HG03558 (cell line): Measurements from ENCODE around the gene DMXL2.
"Not testable (repeated sequence)": the region's sequence is repeated elsewhere in the genome, so short reads cannot be mapped to it uniquely, and the experiment has no call there.

Experiments
- ATAC-seq: cut with Tn5 transposase; IDR thresholded peaks from one replicate; pipeline ENCODE4 v1.9.1; 2021; ENCODE audit warnings: moderate number of reproducible peaks; ENCODE audit not compliant: unreplicated experiment; ENCODE audit errors: extremely low read depth

The DMXL2 gene

DNA sequence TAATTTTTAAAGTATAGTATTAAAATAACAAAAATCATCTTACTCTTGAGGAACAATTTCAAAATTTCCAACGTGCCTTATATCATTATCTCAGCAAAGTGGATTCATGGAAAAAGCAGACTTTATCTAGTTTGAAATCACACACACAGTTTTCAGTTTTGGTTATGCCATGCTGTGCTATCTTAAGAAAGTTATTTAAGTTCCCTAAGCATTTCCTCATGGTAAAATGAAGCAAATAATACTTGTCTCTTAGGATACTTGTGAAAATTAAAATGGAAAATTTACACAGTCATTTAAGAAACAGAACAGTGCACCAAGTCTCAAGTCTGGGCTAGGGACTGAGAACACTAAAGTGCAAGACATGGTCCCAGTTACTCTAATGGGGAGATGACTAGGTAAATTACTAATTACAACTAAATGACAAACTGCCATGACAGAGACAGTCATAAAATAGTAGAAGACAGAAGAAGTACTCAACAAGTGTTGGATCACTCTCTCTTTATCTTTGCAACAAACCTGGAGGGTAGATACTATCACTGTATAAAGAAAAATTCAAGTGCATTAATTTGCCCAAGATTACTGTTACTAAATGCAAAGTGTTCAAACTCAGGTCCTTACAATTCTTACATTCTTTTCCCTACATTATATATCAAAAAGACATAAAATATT lies 44.8 kb downstream of the DMXL2 start:
- no peak for ATAC-seq

DNA sequence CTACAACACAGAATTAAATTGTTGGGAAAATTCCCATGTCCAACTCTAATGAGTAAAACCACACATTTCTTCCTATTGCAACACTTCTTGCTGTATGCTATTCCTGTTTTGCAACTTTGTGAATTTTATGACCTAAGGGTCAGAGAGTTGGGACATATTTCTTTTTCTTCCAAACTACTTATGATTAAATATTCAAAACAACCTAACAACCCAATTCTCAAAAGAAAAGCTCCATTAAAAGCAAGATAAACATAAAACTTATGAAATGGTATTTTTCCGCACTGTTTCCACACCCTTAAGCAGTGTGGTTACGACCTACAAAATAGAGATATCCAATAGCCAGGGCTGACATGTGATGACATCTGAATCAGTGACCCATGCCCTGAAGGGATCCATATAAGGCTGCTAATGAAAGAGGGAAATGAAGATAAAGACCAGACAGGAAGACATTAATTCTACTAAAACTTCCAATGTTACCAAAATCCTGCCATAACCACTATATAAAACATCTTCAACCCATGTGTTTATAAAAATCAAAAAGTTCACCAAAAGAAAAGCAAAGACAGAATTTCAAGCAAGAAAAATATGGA lies 45.6 kb downstream of the DMXL2 start:
- no peak for ATAC-seq

DNA sequence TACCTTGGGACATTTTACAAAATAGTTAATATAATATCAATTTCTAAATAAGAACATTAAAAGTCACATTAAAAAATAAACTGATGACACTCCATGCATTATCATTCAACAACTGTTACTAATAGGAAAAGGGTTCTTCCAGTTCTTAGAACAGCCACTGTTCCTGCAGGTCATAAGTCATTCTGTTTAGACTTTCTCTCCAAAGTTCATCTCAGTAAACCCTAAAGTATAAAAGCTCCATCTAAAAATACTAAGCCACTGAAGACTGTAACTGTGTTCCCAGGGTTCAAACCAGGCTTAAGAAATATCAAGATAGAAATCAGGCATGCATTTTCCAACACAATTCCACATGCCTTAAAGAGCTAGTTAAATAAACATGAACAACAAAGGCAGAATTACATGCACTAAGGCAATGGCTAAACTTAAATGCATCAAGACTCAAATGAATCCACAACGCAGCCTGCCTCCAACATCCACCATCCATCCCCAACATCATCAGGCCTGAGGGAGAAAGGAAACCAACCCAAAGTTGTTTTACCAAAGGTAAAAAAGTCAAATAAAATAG lies 46.2 kb downstream of the DMXL2 start:
- no peak for ATAC-seq

DNA sequence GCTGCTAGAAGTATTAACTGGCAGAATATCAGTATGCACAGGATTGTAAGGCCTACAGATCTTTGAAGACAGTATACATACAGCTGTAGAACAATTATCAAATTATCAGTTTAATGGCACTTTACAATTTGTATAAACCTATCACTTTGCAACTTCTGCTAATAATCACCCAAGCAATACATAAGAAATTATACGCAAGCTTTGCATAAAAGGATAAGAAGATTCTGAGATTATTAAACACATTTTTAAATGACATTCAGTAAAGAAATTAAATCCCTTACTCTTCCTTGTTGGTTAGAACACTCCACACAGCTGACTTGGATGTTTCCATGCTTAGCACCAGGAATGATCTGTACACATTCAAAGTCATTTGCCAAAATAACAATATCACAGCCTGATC lies 46.8 kb downstream of the DMXL2 start:
- no peak for ATAC-seq

DNA sequence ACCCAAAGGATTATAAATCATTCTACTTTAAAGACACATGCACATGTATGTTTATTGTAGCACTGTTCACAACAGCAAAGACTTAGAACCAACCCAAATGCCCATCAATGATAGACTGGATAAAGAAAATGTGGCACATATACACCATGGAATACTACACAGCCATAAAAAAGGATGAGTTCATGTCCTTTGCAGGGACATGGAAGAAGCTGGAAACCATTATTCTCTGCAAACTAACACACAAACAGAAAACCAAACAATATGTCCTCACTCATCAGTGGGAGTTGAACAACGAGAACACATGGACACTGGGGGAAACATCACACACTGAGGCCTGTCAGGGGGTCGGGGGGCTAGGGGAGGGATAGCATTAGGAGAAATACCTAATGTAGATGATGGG lies 49.2 kb downstream of the DMXL2 start:
- ATAC-seq = not testable (repeated sequence)

DNA sequence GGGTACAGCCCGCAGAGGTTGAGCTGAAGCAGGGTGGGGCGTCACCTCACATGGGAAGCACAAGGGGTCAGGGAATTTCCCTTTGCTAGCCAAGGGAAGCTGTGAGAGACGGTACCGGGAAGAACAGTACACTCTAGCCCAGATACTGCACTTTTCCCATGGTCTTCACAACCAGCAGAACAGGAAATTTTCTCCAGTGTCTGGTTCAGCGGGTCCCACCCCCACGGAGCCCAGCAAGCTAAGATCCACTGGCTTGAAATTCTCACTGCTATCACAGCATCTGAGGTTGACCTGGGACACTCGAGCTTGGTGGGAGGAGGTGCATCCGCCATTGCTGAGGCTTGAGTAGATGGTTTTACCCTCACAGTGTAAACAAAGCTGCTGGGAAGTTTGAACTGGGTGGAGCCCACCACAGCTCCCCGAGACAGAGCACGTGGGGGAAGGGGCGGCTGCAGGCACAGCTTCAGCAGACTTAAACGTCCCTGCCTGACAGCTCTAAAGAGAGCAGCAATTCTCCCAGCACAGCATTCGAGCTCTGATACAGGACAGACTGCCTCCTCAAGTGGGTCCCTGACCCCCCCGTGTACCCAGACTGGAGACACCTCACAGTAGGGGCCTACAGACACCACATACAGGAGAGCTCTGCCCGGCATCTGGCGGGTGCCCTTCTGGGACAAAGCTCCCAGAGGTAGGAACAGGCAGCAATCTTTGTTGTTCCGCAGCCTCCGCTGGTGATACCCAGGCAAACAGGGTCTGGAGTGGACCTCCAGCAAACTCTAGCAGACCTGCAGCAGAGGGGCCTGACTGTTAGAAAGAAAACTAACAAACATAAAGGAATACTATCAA lies 53.4 kb downstream of the DMXL2 start:
- not testable (repeated sequence) for ATAC-seq

DNA sequence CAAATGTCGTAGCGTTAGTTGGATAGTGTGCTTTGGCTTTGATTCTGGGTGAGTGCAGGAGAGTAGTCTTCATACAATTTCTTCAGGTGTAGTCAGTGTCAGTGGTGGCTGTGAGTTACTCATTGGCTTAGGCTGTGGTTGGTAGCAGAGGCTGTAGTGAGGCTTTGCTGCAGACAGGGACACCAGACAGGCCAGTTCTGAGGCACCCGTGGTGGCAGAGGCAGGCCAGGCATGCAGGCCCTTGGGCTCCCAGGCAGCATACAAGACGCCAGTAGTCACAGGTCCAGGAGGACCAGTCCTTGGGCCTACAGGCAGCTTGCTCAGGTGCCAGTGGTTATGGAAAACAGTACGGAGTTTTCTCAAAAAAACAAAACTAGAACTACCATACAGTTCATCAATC lies 61.3 kb downstream of the DMXL2 start:
- no peak for ATAC-seq

DNA sequence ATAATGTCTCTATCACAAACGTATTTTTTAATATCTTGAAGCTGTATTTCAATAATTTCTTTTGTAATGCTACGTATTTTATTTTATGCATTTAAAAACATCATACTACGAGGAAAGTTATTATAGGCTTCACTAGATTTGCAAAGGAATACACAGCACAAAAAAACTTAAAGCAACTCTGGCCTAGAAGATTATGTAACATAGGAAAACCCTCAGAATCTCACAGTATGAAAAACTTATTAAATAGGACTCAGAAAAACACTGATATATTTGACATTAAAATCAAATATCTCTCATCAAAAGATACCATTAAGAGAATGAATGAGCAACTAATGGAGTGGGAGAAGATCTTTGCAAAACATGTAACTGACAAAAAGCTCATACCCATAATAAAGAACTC lies 63.7 kb downstream of the DMXL2 start:
- ATAC-seq = no peak

DNA sequence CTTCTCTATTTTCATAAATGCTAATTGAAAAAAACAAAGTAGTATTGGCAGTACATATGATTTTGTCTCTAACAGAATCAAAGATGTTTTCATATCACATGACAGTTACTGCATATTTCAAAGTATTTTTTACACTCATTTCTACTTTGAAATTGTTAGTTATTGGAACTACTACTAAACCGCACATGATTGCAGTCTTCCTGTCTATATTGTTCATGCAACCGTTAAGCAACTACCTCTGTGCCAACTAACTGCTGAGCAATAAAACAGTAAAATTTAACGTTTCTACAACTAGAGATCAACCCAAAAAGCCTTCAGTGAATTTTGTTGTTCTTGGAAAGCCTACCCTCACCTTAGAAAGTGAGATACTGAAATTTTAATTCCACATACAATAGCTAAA lies 64.2 kb downstream of the DMXL2 start:
- no peak for ATAC-seq

DNA sequence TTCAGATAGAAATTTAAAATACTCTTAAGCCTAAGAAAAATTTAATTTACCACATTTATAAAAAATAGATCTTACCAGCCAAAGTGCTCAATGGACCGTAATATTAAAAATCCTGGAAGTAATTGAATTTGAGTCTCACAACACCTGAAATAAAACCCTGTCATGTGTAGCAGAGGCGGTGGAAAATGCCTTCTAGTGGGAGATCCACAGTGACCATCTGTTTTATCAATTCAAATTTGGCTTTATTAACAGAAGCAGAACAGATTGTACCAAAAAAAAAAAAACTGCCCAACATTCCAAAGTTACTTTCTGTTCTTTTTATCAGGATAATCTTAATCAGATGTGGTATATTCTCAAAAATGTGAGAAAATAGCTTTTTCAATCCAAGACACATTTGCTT lies 71.7 kb downstream of the DMXL2 start:
- ATAC-seq = no peak

DNA sequence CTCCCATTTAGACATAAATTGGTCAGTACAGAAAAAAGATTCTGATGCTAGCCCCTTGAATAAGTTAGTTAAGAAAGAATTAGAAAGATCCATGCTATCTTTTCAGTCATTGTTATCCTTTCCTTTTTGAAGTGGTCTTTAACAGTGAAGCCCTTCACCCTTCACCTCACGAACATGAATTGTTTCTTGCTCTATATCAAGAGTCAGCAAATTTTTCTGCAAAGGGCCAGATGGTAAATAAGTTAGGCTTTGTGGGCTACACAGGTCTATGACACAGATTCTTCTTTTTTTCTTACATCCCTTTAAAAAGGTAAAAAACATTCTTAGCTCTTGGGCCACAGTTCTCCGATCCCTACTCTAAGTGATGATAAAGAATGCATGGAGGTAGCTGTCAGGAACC lies 74.9 kb downstream of the DMXL2 start:
- ATAC-seq = no peak

DNA sequence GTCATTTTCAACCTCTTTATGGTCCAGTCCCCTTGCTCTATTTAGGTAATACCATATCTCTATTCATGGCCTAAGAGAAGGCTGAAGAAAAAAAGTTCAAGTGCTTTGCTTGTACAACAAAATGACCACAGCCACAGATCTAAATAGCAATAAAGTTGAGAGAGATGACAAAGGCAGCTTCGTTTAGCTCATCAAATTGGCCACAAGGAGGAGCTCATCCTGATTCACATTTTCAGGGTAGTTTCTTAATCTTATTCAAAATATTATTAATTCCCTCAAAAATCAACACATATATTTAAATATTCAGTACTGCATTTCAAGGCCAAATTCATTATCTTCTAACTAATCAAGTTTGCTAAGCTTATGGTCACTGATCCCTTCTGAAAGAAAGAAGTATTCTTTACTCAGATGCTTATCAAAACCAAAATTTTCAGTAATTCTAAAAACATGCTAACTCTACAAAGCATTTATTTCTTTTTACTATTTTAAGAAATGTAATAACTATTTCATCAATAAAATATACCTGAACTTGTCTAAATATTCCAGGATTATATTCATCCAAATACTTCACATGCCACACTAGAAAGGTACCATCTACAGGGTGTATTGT lies 85.5 kb downstream of the DMXL2 start:
- no peak for ATAC-seq

DNA sequence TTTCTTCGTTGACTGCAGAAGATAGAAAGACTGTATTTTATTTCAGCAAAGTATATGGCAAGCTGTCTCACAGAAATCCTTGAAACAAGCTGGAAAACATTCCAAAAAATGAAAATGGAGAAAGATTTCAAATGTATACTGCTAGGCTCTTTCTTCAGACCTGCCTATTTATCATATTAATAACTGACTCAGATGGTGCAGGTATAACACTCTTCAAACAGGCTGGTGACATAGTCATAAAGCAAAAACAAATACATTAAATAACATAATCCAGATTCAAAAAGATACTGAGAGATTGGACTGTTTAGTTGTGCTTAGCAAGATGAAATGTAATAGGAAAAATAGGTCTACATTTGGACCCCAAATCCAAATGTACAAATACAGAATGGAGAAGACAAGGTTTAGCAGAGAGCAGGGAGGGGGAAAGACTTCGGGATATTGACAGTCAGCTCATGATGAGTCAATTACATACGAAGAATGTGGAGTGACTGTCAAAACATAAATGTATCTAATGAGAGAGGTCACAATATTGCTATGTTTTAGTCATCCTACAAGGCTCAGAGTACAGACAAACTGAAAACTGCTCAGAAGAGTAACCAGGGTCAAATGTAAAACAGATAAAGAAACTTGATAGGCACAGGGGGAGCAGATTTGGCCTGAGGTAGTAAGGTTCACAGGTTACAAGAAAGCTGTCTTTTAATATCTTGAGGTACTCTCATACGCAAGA lies 88.7 kb downstream of the DMXL2 start:
- ATAC-seq = no peak

DNA sequence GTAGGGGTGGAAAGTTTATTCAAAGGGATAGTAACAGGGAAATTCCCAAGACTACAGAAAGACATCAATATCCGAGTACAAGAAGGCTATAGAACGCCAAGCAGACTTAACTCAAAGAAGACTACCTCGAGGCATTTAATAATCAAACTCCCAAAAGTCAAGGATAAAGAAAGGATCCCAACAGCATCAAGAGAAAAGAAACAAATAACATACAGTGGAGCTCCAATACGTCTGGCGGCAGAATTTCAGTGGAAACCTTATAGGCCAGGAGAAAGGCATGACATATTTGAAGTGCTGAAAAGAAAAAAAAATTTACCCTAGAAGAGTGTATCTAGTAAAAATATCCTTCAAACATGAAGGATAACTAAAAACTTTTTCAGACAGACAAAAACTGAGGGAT lies 95.6 kb downstream of the DMXL2 start:
- no peak for ATAC-seq

DNA sequence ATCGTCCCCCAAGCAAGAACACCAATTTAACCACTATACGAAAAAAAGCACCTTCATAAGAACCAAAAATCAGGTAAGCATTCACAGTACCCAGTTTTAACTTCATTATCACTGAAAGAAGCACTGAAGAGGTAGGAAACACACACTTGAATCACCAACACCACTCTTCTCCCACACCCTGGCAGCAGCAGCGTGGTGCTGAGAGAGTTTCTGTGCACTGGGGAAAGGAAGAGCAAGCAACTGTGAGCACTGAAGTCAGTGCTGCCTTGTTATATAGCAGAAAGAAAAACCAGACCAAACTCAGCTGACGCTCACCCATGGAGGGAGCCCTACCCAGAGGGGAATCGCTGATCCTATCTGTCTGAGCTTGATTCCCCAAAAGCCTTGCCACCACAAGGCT lies 98.2 kb downstream of the DMXL2 start:
- ATAC-seq = no peak

DNA sequence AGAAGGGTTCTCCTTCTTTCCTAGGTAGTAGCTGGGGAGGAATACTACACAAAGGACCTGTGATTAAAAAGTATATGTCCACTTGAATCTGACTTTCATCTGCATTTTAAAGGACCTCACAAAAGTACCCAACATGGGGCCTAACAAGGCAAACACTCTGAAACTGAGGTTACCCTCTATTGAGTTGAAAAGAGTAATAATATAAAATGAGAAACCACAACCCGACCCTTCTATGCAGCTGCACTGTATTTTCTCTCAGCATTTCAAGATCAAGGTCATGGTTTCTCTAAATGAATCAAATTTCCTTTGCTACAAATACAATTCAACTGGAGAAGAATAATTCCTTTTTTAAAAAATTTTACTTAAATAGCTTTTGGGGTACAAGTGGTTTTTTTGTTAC lies 106.3 kb downstream of the DMXL2 start:
- ATAC-seq = no peak

DNA sequence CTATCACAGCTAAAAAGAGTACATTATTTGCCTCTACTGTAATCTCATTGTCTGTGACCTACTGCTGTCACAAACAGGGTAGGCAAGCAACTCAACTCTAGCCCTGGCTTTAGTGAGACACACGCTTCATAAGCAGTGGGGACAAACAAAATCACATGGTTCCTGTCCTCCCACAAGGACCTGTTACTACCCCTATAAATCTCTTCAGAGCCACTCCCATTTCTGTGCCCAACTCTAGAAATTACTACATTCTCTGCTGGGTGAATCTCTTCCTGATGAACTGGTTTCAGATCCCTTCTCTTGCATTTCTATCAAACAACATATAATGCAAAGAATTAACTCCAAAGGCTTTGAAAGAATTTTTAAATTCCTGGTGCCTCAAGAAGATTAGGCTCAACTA lies 117.3 kb downstream of the DMXL2 start:
- ATAC-seq = no peak

DNA sequence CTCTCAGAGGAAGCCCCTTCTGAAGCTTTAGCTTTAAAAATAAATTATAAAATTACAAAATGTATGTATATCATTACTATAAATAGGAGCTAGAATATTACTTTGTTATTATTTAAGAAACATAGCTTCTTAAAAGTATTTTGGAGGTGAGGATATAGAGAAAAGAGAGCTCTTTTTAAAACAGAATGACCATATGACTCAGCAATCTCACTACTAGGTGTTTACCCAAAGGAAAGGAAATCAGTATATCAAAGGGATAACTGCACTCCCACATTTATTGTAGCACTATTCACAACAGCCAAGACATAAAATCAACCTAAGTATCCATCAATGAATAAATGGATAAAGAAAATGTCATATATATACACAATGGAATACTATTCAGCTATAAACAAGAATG lies 119.6 kb downstream of the DMXL2 start:
- no peak for ATAC-seq

DNA sequence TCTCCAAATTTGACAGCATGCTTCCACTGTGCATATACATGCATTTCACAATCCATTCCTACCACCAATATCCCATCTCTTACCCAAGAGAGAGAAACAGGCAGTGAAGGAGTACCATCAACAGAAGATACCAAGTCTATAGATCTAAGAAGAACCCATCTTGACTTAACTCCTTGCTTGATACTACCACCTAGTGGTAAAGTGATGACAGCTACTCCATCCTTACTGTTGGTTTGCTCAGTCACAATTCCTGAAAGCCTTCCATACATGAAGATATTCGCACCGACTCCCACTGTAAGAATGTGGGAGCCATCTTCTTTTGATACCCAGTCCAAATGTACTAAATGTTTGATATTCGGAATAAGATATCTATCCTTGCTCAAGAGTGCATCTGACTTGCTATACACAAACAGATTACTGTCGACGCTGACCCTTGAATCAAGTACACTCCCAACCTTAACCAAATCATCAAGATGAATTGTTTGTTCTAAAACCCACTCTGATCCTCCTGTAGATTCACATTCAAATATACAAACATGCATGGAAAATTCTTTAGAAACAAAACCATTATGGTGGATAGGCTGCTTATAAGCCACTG lies 123.1 kb downstream of the DMXL2 start:
- ATAC-seq = no peak

DNA sequence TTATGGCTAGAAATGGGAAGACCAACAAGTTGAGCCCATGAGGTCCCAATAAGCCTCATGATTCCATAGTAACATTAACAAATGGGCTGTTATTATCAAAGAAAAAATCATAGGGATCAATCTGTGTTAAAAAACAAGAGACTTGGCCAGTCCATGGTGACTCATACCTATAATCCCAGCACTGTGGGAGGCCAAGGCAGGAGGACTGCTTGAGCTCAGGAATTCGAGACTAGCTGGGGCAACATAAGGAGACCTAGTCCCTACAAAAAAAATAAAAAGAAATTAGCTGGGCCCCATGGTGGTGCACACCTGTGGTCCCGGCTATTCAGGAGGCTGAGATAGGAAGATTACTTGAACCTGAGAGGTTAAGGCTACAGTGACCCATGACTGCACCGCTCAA lies 124.8 kb downstream of the DMXL2 start:
- ATAC-seq = no peak
